Germinal center (tissue), 1 donor: ENCODE measurements around the gene COL2A1.
"Not testable (repeated sequence)": the region's sequence is repeated elsewhere in the genome, so short reads cannot be mapped to it uniquely, and the experiment has no call there.

Experiments used
- DNase-seq: peaks from one replicate; pipeline ENCODE4 v3.0.0; 2012; ENCODE audit warnings: mixed read lengths, low spot score

Gene COL2A1

DNA sequence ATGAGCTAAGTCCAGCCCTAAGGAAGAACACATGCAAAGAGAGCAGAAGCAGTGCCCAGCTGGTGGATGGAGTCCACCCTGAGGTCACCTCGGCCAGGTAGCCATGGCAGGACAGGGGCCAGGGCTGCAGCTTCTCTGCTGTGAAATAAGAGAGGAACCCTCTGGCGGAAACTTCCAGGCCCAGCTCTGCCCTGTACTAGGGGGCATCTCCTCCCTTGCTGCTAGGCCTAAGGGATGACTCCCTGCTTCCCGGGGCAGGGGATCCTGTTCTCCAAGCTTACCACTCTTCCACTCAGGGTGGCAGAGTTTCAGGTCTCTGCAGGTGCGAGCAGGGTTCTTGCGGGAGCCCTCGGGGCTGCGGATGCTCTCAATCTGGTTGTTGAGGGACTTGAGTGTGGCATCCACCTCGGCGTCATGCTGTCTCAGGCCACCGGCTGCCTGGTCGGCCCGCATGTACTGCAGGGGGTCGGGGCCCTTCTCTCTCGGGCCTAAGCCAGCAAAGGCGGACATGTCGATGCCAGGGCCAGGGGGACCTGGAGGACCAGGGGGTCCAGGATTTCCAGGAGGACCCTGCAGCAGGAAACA is 29.1 kb downstream of the COL2A1 start:
- DNase-seq = no peak

DNA sequence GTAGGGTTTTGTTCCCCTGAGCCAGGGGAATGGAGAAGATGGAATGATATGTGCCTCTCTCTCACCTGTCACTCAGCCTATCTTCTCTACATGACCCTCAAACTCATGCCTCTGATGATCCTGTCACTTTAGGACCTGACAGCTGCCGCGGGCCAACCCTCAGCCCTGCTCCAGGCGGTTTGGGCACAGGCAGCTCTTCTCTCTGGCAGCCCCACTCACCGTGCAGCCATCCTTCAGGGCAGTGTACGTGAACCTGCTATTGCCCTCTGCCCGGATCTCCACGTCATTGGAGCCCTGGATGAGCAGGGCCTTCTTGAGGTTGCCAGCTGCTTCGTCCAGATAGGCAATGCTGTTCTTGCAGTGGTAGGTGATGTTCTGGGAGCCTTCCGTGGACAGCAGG is 30.4 kb downstream of the COL2A1 start:
- no peak for DNase-seq

DNA sequence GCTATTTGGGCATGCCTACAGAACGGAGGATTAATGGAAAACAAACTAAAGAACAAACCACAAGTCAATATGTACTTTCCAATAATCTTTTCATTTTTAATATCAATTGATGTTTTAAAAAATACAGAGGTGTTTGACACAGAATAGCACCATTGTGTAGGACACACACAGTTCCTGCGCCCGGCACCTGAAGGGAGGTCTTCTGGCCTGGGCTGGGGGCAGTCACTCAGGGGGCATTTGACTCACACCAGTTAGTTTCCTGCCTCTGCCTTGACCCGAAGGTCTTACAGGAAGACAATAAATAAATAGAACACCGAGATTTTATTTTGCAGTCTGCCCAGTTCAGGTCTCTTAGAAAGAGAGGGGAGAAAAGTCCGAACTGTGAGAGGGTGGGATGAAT is 31.4 kb downstream of the COL2A1 start:
- DNase-seq = no peak

DNA sequence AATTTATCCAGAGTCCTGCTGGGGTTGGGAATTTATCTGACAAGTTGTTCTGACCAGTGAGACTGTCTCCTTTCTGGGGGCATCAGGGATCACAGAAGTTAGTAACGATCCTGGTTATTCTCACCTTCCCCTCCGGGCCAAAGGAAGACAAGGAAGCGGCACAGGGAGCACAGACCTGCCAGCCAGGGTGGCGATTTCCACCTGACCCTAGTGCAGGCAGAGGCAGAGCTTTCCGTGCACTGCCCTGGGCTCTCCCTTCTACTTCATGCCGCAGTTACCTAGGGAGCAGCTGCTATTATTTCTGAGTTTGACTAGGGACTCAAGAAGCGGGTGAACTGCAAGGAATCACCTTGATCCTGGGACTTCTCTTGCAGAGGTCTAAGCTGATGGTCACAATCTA is 33.4 kb downstream of the COL2A1 start:
- no peak for DNase-seq

DNA sequence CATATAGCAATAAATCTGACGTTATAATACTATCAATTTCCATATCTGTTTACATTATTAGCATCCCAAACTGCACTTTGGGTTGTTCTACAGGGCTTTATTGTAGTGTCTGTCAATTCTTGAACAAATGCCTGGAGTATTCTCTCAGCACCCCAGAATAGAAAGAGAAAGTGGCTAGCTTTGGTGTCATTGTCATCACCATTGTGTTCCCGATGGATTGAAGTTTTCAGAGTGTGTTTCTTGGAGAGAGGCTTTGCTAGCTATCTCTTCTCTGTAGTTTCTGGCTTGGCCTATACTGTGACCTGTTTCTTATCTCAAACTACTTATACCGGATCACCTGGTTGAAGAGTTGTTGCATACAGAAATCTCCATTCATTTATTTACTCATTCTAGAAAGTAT is 34.4 kb downstream of the COL2A1 start:
- no peak for DNase-seq

DNA sequence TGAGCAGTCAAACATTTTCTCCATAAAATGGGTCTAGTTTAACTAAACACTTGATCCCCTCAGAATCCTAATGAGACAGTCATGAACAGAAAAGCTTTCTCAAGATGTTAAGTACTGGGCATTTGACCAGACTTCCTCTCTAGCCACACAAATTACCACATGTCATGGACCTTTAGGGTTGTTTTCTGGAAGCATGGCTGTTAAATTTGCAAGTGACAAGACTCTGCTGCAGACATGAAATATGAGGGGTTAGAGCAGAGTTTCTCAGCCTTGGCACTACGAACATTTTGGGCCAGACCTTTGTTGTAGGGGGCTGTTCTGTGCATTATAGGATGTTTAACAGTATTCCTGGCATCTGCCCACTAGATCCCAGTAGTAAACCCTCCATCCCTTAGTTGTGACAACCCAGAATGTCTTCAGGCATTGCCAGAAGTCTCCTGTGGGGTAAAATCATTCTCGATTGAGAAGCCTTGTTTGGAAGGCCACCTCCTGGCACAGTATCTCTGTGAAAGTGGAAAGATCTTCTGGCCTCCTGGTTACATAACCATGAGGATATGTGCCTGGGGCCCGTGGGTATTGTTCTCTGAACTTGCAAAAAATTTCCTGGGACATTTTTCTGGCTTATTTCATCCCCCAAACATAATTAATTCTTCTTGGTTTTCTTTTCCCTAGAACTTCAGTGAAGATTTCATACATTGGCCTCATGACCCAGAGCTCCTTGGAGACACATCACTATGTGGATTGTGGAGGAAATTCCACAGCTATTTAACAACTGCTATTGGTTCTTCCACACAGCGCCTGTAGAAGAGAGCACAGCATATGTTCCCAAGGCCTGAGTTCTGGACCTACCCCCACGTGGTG is 36.6 kb downstream of the COL2A1 start:
- no peak for DNase-seq

DNA sequence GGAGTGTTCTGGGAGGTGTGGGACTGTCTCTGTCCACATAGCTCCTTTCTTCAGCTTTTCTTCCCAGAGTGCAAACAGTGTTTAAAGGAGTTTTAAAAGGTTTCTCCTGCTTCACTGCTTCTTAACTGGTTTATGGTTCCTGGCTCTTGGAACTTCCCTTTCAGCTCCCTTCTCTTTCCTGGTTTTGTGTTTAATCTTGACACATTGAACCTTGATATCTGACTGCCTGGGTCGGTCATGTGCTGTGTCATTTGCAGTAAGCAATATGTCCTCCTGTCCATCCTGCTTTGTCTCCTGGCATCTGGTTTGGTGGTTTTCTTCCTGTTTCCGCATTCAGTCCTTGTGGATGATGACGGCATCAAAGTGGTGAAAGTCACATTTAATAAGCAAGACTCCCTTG is 38.7 kb downstream of the COL2A1 start:
- DNase-seq = no peak

DNA sequence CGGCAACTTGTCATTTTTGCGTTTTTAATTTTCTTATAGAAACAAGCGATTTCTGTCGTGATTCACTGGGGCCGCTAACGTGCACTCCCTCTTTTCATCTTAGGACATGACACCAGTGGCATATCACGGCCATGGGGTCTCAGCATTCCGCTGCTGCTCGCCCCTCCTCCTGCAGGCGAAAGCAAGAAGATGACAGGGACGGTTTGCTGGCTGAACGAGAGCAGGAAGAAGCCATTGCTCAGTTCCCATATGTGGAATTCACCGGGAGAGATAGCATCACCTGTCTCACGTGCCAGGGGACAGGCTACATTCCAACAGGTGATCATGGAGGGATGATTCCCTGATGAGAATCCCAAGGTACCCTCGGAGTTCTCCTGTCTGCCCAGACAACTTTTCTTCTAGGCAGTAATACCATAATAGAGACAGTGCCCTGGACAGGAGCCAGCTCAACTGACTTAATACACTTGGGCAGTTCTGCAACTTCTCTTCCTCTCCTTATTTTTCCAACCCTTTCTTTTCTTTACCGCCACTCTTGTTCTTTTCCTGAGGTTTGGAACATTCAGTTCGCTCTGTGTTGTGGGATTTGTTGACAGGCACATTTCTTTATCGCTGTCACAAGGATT is 40.1 kb downstream of the COL2A1 start:
- DNase-seq = peak; percentile 55

DNA sequence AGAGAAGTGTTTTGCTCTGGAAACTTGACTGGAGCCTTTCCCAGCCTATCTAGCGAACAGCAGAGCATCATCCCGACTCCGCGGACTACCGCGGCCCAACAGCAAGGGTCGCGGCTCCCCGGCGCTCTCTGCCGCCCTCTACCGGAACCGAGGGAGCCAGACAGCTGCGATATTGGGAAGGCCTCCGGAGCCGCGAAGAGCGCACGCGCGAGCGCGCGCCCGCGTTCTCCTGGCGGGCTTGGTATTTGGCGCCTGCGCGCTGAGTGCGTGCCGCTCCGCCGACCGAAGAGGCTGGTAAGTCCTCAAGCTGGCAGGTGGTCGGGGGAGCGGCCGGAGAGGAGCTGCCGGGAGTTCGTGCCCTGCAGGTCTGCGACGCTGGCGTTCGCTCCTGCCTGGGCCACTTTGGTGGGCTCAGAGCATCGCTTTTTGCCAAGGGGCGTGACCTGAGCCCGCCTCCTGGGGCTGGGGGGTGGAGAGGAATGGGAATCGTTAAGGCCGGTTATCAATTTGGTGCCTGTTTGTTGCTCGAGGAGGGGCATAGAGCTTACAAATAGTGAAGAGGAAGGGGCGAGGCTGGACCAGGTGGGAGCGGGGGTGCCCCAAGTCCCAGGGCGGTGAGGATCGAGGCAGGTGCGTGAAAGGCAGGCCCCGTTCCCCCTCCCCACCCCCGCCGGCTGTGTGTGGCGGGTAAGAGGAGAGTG is 40.8 kb downstream of the COL2A1 start, which contains the start of gene TMEM106C:
Gene TMEM106C (plus strand): TSS at position 257 of the 701 bp plus-strand sequence. CDS start 641 bp downstream, outside the sequence.
- DNase-seq = peak; percentile 100

DNA sequence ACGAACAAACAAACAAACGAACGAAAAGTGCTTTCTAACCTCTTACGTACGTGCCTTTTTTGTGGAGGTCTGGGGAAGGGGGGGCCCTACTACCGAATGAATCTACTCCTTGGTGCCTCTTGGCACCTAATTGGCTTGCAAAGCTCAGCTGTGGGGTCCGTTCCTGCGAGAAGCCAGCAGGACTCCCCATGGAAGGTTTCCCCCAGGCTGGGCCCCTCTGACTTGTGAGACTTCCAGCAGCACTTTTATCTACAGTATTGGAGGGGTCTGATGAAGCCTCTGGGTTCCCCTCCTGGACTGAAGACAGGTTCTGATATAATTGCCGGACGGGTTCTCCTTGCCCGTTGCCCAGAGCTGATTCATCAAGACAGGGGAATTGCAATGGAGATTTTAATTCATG is 42.1 kb downstream of the COL2A1 start:
- no peak for DNase-seq

DNA sequence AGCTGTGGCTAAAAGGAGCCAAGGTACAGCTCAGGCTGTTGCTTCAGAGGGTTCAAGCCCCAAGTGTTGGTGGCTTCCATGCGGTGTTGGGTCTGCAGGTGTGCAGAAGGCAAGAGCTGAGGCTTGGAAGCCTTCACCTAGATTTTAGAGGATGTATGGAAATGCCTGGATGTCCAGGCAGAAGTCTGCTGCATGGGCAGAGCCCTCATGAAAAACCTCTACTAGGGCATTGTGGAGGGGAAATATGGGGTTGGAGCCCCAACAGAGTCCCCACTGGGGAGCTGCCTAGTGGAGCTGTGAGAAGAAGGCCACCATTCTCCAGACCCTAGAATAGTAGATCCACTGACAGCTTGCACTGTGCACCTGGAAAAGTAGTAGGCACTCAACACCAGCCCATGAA is 46.6 kb downstream of the COL2A1 start:
- DNase-seq = not testable (repeated sequence)

DNA sequence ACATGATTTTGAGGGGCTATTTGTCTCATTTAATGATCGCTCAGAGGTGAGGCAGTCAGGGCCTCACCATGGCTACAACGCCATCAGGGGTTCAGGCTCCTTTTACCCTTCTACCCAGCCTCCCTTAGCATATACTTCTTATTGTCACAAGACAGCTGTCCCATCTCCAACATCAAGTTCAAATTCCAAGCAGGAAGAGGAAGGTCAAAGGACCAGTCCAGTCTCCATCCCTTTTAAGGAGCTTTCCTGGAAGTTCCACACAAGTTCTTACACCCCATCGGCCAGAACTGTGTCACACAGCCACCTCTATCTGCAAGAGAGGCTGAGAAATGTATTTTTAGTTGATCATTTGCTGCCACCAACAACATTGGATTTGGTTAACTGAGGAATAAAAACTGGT is 49.2 kb downstream of the COL2A1 start:
- DNase-seq = no peak

DNA sequence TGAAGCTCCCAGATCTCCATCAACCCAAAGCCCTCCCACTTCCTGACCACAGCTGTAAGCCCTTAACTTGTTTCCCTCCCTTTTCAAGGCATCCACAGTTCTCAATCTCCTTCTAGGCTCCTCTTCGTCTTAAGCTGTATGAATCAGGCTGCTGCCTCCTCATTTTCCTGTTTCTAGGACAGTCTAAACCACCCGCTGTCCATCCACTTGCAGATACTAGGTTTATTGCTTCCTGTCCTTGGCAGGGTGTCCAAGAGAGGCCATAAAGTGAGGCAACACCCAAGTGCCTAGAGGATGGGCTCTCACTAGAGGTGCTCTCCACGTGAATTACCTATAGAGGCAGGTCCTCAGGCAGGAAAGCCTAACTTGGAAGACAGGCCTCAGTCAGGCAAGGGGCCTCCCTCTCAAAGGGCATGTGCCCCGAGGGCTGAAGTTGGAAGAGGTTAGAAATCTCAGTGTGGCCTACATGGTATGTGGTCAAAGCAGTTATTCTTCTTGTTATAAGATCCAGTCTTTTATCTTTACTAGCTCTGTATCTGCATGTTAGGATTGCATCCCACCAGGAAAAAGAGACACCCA is 49.7 kb downstream of the COL2A1 start:
- DNase-seq = no peak

DNA sequence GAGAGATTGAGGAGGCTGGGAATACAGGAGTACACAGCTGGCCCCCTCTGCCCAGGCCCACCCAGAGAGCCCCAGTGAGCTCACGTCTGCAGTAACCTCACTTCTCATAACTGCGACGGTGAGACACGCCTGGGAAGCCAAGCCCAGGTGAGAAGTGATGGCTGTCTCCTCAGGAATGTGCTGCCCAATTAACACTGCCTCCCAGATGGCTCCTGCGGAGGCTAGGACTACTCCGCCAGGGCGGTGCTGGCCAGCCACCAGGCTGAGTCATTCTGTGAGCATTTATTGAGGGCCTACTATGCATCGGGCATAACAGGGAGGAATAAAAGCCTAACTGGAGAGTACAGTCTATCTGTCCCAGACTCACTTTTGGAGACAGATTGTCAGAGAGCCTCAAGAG is 50.2 kb downstream of the COL2A1 start:
- DNase-seq = no peak

DNA sequence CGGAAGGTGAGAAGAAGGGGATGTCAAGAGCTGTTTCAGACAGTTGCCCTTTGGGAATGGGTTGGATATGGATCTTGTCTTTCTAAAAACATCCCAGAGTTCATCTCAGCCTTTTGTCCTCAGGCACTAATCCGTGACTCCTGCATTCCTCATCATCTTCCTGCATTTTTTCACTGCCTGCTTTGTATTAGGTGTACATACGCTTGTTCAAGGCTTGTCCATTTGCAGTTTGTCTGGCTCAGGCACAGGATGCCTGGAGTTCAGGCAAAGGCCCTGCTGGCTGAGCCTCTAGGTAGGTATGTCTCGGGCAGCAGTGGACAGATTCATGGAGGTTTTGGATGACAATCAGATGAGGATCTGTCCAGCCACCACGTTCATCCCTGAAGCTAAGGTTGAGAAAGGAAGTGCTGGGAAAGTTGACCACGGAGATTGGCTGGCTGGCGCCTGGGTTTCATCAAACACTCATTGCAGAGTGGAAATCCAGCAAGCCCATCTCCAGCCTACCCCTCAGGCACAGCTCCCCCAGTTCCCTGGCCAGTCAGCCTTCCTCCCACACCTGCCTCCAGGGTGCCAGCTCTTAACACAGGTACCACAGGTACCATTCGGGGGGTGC is 53.3 kb downstream of the COL2A1 start:
- DNase-seq = no peak

DNA sequence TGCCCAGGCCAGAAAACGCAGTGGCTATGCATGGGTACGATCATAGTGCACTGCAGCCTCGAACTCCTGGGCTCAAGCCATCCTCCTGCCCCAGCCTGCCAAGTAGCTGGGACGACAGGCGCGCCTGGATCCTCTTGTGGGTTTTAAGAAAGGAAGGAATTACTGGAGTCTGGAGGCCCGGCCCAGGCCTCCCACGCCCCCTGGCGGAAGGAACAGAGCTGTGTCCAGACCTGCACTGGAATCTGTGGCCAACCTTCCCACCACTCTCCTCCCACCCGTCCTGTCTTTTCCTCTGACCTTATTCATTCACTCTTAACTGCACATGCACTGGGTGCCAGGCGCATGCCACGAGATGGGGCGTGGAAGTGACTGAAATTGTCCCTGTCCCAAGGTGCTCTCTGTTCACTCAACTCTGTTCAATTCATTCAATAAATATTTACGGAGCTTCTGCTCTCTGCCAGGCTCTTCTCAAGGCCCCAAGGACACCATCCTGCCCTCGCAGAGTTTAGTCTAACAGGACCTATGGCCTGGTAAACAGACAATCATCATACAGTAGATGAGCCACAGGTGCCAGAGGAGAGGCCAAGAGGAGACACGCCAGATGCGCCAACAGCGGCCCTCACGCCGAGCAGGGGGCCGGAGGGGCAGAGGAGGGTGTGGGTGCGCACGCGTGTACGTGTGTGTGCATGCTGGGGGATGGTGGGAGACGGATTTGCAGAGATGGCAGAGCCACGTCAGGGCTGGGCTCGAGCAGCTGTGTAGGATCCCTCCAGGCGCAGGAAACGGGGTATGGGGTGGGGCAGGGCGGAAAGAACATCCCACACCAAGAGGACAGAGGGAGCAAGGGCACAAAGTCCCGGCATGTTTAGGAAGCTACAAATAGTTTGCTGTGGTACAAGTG is 54.6 kb downstream of the COL2A1 start:
- DNase-seq = peak; percentile 74

DNA sequence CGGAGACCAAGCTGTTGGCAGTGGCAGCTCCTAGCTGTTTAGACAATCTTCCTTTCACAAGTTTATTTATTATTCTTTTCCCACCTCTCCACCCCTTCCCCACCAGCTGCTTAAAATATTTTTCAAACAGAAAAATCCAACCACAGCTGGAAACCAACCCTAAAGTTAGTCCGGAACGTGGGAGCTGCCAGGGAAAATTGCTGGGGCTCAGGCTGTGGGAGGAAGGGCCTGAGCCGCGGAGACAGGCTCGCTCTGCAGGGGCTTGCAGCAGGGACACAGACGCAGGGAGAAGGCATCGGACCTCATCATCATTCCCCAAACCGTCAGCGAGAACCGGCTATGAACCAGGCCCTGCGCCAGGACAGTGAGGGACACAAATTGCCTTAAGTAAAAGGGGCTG is 56.9 kb downstream of the COL2A1 start:
- no peak for DNase-seq

DNA sequence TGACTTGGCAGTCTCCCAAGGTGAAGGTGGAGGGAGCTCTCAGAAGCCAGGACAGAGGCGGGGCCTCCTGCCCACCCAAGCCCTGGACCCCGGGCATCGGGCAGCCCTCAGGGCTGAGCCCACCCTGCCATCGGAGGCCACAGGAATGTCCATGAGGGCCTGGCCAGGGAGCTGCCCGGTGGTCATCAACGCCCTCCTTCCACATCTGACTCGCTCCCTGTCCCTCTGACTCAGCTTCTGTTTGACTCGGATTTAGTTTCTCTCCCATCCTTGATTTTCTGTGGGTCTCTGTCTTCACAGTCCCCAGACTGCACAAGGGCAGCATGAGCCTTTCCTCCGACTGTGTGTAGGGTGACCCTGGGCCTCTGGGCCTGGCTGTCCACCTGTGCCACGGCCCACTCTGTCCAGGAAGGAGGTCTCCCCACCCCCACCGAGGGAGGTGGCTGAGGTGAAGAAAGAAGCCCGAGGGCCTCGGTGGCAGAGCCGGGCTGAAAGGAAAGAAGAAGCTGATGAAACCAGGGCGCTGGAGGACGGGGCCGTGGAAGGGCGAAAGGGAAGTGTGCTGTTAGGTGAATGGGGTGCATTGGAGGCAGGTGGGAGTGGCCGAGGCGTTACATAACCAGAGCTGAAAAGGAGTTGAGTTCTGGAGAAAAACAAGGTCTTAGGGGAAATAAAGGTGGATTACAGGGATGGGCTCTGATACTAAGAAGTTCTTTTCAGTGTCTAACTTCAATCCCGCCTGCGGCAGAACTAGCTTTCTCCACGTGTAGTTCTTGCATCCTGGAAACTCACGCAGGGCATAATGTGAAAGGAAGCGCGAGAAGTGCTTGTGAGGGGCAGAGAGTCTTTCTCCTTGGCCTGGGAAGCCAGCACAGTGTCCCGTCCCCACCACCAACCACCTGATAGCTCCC is 57.6 kb downstream of the COL2A1 start:
- no peak for DNase-seq

DNA sequence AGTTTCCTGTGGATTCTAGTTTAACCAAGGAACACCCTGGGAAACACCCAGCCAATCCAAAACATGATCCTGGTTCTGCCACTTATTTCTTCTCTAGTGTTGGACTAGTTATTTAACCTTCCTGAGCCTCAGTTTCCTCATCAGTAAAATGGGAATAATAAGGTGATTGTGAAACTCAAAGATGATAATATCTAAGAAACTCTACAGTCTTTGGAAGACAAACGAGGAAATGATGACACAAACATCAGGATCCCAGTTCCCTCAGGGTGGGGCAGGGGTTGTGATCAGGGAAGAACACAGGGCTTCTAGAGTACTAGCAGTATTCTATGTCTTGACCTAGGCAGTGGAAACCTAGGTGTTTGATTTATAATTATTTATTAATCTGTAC is 58.9 kb downstream of the COL2A1 start:
- DNase-seq = no peak
